Measurements from ENCODE around the gene MARK4. TPM values are rescaled to one million over a fixed set of nuclear protein-coding genes. Genes with fewer than 3 reads are reported as not detected.

MARK4 gene
- total RNA-seq, 1 donor from 2014 or later = 47.3 TPM

DNA sequence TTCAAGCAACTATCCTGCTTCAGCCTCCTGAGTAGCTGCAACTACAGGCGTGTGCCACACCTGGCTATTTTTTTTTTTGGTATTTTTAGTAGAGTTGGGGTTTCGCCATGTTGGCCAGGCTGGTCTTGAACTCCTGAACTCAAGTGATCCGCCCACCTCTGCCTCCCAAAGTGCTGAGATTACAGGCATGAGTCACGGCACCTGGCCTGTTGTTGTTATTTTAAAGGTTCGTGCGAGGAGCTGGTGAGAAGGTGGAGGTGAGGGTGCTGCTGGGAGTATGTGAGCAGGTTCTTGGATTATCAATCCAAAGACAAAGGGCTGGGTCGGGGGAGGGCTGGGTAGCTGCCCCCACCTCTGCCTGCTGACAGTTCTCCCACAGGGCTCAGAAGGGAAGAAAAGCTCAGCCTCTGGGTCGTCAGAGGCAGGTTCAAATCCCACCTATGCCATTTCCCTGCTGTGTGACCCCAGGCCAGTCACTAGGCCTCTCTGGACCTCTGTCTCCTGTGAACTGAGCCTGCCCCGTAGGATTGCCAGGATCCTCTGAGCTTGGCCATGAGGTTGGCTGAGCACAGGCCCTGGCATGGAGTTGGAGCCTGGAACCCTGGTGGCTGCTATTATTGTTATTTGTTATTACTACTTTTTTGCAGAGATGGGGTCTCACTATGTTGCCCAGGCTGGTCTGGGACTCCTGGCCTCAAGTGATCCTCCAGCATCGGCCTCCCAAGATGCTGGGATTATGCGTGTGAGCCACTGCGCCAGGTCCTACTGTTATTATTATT lies 70.1 kb downstream of the MARK4 start:
- TF ChIP-seq, protein P1, sequence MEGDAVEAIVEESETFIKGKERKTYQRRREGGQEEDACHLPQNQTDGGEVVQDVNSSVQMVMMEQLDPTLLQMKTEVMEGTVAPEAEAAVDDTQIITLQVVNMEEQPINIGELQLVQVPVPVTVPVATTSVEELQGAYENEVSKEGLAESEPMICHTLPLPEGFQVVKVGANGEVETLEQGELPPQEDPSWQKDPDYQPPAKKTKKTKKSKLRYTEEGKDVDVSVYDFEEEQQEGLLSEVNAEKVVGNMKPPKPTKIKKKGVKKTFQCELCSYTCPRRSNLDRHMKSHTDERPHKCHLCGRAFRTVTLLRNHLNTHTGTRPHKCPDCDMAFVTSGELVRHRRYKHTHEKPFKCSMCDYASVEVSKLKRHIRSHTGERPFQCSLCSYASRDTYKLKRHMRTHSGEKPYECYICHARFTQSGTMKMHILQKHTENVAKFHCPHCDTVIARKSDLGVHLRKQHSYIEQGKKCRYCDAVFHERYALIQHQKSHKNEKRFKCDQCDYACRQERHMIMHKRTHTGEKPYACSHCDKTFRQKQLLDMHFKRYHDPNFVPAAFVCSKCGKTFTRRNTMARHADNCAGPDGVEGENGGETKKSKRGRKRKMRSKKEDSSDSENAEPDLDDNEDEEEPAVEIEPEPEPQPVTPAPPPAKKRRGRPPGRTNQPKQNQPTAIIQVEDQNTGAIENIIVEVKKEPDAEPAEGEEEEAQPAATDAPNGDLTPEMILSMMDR (conservative IDR thresholded peaks at IDR 0.05) = no peak
- Mint-ChIP-seq H3K36me3 (no peaks in the 10 kb centered on the region), H3K27me3 (peaks cover 27% of the 10 kb centered on the region), H3K9me3 (no peaks in the 10 kb centered on the region), H3K4me3 (no peak overlapping the region), H3K4me1 (ENCODE audit: unreplicated experiment) (peaks cover 12% of the 10 kb centered on the region), H3K27ac (no peak overlapping the region)
- no peak for DNase-seq (ENCODE audit: extremely low spot score, unreplicated experiment)

DNA sequence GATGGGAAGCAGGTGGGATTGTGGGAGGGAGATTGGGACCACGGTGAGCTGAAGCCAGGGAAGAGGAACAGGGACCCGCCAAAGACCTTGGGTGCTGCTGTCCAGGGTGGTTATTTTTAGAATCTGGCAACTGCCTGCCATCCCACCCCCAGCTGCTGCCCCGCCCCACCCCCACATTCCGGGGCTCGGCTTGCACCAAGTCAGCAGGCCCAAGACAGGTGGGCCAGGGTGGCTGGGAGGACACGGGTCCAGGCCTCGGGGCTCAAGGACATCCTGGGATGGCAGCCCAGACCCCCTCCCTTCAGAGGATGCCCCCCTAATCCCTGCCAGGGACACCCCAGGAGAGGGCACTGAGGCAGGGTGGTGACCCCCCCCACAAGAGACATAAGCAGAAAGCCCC lies 70.8 kb downstream of the MARK4 start:
- peaks cover 22% of the 10 kb centered on the region for H3K27me3 Mint-ChIP-seq
- peaks cover 16% of the 10 kb centered on the region for H3K4me1 Mint-ChIP-seq (ENCODE audit: unreplicated experiment)
- DNase-seq (ENCODE audit: extremely low spot score, unreplicated experiment) = no peak
- H3K9me3 Mint-ChIP-seq = no peaks in the 10 kb centered on the region
- no peaks in the 10 kb centered on the region for H3K36me3 Mint-ChIP-seq
- peak overlapping the region; percentile 25 for H3K27ac Mint-ChIP-seq
- TF ChIP-seq, protein P1 (conservative IDR thresholded peaks at IDR 0.05) = no peak
- H3K4me3 Mint-ChIP-seq = no peak overlapping the region

DNA sequence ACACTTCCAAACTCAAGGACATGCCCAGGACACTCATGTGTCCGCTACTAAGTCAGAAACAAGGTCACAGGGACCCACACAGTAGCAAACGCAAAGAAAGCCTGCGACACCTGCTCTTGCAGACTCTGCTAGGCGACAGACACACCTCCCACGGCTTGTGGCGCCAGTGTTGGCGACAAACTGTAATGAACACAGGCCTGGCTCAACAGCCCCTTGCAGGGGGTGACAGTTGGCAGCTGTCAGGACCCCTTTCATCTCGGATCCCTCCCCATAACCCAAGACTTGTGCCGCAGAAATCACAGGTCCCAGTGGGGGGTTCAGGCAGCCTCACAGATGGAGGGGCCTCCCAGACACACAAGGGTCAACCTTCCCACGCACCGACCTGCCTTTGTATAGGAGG lies 71.2 kb downstream of the MARK4 start:
- H3K27ac Mint-ChIP-seq = peak overlapping the region; percentile 25
- peaks cover 16% of the 10 kb centered on the region for H3K4me1 Mint-ChIP-seq (ENCODE audit: unreplicated experiment)
- no peaks in the 10 kb centered on the region for H3K36me3 Mint-ChIP-seq
- H3K9me3 Mint-ChIP-seq = no peaks in the 10 kb centered on the region
- peaks cover 19% of the 10 kb centered on the region for H3K27me3 Mint-ChIP-seq
- TF ChIP-seq, protein P1 (conservative IDR thresholded peaks at IDR 0.05) = no peak
- no peak for DNase-seq (ENCODE audit: extremely low spot score, unreplicated experiment)
- H3K4me3 Mint-ChIP-seq = no peak overlapping the region

DNA sequence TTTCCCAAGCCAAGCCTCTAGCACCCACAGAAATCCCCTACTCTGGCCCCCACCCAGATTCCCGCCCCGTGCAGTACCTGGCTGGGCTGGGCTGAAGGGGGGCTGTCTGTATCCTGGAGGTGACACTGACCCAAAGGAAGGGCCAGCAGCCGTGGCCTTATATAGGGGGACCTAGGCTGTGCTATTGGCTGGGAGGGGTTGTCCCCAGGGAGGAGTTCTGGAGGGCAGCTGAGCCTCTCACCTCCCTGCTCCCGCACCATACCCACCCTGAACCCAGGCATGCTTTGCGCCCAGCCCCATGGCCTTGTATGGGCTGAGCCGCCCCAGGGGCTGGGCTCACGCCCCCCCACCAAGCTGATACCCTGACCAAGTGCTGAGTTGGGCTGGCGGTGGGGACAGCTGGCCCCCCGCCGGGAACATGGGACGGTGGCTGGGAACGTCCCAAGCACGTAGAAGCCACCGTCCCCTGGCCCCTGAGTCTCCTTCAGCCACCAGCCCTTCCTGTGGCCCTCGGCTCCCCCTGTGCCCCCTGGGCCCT lies 71.7 kb downstream of the MARK4 start, which contains the start of gene CKM:
CKM (minus strand) TSS at position 132 of the 538 bp plus-strand sequence. CDS start 3,162 bp downstream, outside the sequence.
- Mint-ChIP-seq H3K27me3 (peaks cover 16% of the 10 kb centered on the region), H3K27ac (peak within 1 kb of the TSS; percentile 25), H3K9me3 (no peaks in the 10 kb centered on the region), H3K4me3 (peak within 1 kb of the TSS; percentile 47), H3K36me3 (no peaks in the 10 kb centered on the region), H3K4me1 (ENCODE audit: unreplicated experiment) (peaks cover 16% of the 10 kb centered on the region)
- TF ChIP-seq, protein P1 (conservative IDR thresholded peaks at IDR 0.05) = no peak
- DNase-seq (ENCODE audit: extremely low spot score, unreplicated experiment) = no peak

DNA sequence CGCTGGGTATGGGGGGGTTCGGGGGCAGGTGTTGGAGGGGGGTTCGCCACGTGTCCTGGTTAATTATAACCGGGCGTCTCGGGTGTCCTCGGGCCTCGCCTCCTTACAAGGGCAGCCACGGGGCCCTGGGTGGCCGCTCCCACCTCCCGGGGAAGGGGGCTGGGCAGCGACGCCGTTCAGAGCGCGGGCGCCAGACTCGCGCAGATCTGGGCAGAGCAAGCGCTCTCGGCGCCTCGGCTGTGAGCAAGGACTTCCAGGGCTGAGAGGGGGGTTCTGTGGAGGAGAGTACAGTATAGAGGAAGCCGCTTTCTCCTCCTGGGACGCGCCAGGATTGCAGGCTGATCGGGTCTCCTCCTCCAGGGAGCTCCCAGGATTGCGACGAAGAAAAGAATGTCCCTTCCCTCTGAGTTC lies 72.6 kb downstream of the MARK4 start:
- Mint-ChIP-seq H3K9me3 (no peaks in the 10 kb centered on the region), H3K36me3 (no peaks in the 10 kb centered on the region), H3K27me3 (peaks cover 12% of the 10 kb centered on the region), H3K4me3 (peak overlapping the region; percentile 47), H3K4me1 (ENCODE audit: unreplicated experiment) (peaks cover 16% of the 10 kb centered on the region), H3K27ac (no peak overlapping the region)
- TF ChIP-seq, protein P1 (conservative IDR thresholded peaks at IDR 0.05) = no peak
- DNase-seq (ENCODE audit: extremely low spot score, unreplicated experiment) = no peak

Data from type B pancreatic cell (in vitro differentiated cells).